Measurements from ENCODE around the gene FAM240A.

Gene FAM240A

DNA sequence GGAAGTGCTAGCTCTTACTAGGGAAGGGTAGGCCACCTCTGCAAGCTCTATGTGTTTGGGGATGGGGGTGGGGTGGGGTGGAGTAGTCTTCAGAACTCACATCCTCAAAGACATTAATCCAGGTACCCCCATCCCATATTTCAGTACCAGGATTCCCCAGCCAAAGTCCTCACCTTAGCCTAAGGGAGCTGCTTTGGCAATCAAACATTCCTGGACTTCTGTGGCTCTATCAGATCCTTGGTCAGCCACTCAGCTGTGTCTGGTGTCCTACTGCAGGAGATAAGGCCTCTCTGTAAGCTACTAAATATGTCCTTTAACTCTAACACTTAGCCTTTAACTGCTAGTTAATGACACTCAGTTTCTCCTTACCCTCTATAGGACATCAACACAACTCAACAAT, 26.9 kb downstream of the FAM240A start:
- TF ChIP-seq FOXM1 (IDR thresholded peaks at IDR 0.05; ENCODE audit: borderline replicate concordance, low read depth) (no peak), EGR1 (IDR thresholded peaks at IDR 0.05) (no peak)

DNA sequence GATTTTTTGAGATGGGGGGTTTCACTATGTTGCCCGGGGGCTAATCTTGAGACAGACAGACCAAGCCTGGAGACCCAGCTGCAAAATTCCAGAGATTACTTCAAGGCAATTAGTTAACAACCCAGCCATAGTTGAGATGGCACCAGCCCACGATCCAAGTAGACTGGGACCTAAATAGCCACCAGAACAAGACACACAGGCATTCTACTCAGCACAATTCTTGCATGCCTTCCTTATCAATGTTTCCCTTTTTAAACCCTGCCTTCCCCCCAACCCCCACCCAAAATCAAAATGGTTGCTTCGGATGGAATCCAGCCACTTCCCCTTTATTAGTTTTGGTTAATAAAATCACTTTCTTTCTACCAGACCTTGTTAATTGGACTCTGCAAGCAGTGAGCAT, 28.6 kb downstream of the FAM240A start:
- TF ChIP-seq NFIC (IDR thresholded peaks at IDR 0.05) (no peak), TEAD4 (IDR thresholded peaks at IDR 0.05) (no peak), FOXM1 (IDR thresholded peaks at IDR 0.05; ENCODE audit: borderline replicate concordance, low read depth) (no peak), YY1 (IDR thresholded peaks at IDR 0.05; ENCODE audit: low read depth) (no peak), CREB1 (IDR thresholded peaks at IDR 0.05; ENCODE audit: low read depth) (no peak), EGR1 (IDR thresholded peaks at IDR 0.05) (no peak)
- TF ChIP-seq, protein P1, sequence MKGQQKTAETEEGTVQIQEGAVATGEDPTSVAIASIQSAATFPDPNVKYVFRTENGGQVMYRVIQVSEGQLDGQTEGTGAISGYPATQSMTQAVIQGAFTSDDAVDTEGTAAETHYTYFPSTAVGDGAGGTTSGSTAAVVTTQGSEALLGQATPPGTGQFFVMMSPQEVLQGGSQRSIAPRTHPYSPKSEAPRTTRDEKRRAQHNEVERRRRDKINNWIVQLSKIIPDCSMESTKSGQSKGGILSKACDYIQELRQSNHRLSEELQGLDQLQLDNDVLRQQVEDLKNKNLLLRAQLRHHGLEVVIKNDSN (IDR thresholded peaks at IDR 0.05), result no peak

DNA sequence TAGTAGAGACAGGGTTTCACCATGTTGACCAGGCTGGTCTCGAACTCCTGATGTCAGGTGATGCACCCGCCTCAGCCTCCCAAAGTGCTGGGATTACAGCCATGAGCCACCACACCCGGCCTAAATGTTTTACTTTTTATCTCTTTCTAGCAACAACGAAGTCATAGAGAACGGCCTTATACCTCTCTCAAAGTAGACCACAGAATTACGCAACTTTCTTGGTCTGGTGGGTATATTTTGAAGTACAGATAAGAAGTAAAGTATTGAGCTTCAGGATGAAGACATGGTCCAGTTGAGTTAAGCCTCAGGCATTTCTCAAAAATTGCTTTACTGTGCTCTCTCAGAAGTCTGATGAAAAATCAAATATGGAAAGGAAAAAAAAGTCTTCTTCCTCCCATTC, 30.6 kb downstream of the FAM240A start:
- no peak for TF ChIP-seq YY1 (IDR thresholded peaks at IDR 0.05; ENCODE audit: low read depth)
- TF ChIP-seq ZBTB7A (IDR thresholded peaks at IDR 0.05; ENCODE audit: low read depth), result no peak

DNA sequence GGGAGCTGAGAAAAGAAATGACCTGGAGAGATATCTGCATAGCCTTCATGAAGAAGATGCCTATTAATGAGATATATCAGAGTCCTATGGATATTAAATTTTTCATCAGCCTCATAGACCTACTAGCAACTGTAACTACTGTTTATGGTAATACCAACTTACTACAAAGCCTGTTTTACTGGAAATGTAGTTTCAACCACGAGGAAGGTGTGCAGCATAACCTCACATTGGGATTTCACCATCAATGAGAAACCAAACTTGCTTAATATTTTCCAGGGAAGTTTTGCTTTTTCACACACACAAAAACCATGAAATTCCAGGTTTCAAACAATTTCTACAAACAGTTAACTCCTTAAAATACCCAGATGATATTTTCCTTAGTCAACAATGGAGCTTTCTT, 31.4 kb downstream of the FAM240A start:
- TF ChIP-seq FOXM1 (IDR thresholded peaks at IDR 0.05; ENCODE audit: borderline replicate concordance, low read depth) (no peak), YY1 (IDR thresholded peaks at IDR 0.05; ENCODE audit: low read depth) (no peak), CEBPB (IDR thresholded peaks at IDR 0.05) (no peak), EGR1 (IDR thresholded peaks at IDR 0.05) (no peak), TCF12 (IDR thresholded peaks at IDR 0.05; ENCODE audit: low read depth) (no peak), TAF1 (IDR thresholded peaks at IDR 0.05; ENCODE audit: low read depth) (no peak), EP300 (IDR thresholded peaks at IDR 0.05; ENCODE audit: borderline replicate concordance) (no peak), RAD21 (IDR thresholded peaks at IDR 0.05; ENCODE audit: low read depth) (no peak), ZBTB7A (IDR thresholded peaks at IDR 0.05; ENCODE audit: low read depth) (no peak), CREB1 (IDR thresholded peaks at IDR 0.05; ENCODE audit: low read depth) (no peak), TEAD4 (IDR thresholded peaks at IDR 0.05) (no peak), NFIC (IDR thresholded peaks at IDR 0.05) (no peak)
- TF ChIP-seq, protein P2, sequence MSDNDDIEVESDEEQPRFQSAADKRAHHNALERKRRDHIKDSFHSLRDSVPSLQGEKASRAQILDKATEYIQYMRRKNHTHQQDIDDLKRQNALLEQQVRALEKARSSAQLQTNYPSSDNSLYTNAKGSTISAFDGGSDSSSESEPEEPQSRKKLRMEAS (IDR thresholded peaks at IDR 0.05), result no peak
- TF ChIP-seq, protein P3, sequence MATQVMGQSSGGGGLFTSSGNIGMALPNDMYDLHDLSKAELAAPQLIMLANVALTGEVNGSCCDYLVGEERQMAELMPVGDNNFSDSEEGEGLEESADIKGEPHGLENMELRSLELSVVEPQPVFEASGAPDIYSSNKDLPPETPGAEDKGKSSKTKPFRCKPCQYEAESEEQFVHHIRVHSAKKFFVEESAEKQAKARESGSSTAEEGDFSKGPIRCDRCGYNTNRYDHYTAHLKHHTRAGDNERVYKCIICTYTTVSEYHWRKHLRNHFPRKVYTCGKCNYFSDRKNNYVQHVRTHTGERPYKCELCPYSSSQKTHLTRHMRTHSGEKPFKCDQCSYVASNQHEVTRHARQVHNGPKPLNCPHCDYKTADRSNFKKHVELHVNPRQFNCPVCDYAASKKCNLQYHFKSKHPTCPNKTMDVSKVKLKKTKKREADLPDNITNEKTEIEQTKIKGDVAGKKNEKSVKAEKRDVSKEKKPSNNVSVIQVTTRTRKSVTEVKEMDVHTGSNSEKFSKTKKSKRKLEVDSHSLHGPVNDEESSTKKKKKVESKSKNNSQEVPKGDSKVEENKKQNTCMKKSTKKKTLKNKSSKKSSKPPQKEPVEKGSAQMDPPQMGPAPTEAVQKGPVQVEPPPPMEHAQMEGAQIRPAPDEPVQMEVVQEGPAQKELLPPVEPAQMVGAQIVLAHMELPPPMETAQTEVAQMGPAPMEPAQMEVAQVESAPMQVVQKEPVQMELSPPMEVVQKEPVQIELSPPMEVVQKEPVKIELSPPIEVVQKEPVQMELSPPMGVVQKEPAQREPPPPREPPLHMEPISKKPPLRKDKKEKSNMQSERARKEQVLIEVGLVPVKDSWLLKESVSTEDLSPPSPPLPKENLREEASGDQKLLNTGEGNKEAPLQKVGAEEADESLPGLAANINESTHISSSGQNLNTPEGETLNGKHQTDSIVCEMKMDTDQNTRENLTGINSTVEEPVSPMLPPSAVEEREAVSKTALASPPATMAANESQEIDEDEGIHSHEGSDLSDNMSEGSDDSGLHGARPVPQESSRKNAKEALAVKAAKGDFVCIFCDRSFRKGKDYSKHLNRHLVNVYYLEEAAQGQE (IDR thresholded peaks at IDR 0.05; ENCODE audit: low read depth), result no peak
- TF ChIP-seq, protein P1 (IDR thresholded peaks at IDR 0.05), result no peak

DNA sequence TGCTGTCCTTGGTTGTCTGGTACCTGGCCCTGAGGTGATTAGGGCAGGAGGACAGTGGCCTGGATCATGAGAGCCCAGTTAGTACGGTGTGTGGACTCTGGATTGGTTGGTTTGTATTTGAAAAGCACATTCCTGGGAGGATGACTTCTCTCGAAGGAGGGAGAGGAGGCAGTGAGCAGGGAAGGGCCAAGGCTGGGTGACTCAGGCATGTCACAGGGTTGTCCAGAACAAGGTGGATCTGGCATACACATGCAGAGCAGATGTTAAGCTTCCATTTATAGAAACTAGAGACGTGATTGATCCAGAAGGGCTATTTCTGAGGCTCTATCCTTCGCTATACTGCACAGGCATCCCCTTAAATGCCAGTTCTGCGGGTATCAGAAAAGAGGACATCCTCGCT, 34.4 kb downstream of the FAM240A start:
- TF ChIP-seq EP300 (IDR thresholded peaks at IDR 0.05; ENCODE audit: borderline replicate concordance) (no peak), EGR1 (IDR thresholded peaks at IDR 0.05) (no peak), CREB1 (IDR thresholded peaks at IDR 0.05; ENCODE audit: low read depth) (no peak), YY1 (IDR thresholded peaks at IDR 0.05; ENCODE audit: low read depth) (no peak), TAF1 (IDR thresholded peaks at IDR 0.05; ENCODE audit: low read depth) (no peak), TCF12 (IDR thresholded peaks at IDR 0.05; ENCODE audit: low read depth) (no peak), RAD21 (IDR thresholded peaks at IDR 0.05; ENCODE audit: low read depth) (no peak), TEAD4 (IDR thresholded peaks at IDR 0.05) (no peak), NFIC (IDR thresholded peaks at IDR 0.05) (no peak), FOXM1 (IDR thresholded peaks at IDR 0.05; ENCODE audit: borderline replicate concordance, low read depth) (no peak), ZBTB7A (IDR thresholded peaks at IDR 0.05; ENCODE audit: low read depth) (no peak), CEBPB (IDR thresholded peaks at IDR 0.05) (no peak)
- TF ChIP-seq, protein P3 (IDR thresholded peaks at IDR 0.05; ENCODE audit: low read depth), result no peak
- TF ChIP-seq, protein P1 (IDR thresholded peaks at IDR 0.05), result no peak
- TF ChIP-seq, protein P2 (IDR thresholded peaks at IDR 0.05), result no peak

DNA sequence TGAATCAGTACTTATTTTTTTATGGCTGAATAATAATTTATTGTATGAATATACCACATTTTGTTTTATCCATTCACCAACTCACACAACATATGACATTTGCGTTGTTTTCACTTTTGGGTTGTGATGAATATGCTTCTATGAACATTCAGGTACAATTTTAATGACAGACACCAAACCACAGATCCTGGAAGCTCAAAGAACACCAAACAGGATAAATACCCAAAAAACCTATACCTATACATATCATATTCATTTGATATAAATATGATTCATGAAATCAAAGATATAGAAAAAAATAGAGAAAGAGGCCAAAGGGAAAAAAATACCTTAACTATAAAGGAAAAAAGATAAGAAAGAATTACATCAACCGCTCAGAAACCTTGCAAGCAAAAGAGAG, 35.8 kb downstream of the FAM240A start:
- TF ChIP-seq YY1 (IDR thresholded peaks at IDR 0.05; ENCODE audit: low read depth) (no peak), TCF12 (IDR thresholded peaks at IDR 0.05; ENCODE audit: low read depth) (no peak), FOXM1 (IDR thresholded peaks at IDR 0.05; ENCODE audit: borderline replicate concordance, low read depth) (no peak), NFIC (IDR thresholded peaks at IDR 0.05) (no peak), TAF1 (IDR thresholded peaks at IDR 0.05; ENCODE audit: low read depth) (no peak), EP300 (IDR thresholded peaks at IDR 0.05; ENCODE audit: borderline replicate concordance) (no peak), CEBPB (IDR thresholded peaks at IDR 0.05) (no peak), CREB1 (IDR thresholded peaks at IDR 0.05; ENCODE audit: low read depth) (no peak), TEAD4 (IDR thresholded peaks at IDR 0.05) (no peak), RAD21 (IDR thresholded peaks at IDR 0.05; ENCODE audit: low read depth) (no peak), ZBTB7A (IDR thresholded peaks at IDR 0.05; ENCODE audit: low read depth) (no peak), EGR1 (IDR thresholded peaks at IDR 0.05) (no peak)
- TF ChIP-seq, protein P3 (IDR thresholded peaks at IDR 0.05; ENCODE audit: low read depth), result no peak
- TF ChIP-seq, protein P1 (IDR thresholded peaks at IDR 0.05), result no peak
- TF ChIP-seq, protein P2 (IDR thresholded peaks at IDR 0.05), result no peak
